Measurements from ENCODE around the gene ANKRD22.
A peak's percentile ranks its signal among the peaks of the same experiment; 100 is the strongest.

ANKRD22 gene

GRCh38 chr10:88835096-88835909, 16.3 kb downstream of the ANKRD22 start:
- DNase-seq (ENCODE audit: low read depth), result peak; percentile 76

GRCh38 chr10:88833723-88834122, 17.9 kb downstream of the ANKRD22 start:
- DNase-seq (ENCODE audit: low read depth), result no peak

GRCh38 chr10:88833156-88833555, 18.5 kb downstream of the ANKRD22 start:
- no peak for DNase-seq (ENCODE audit: low read depth)

GRCh38 chr10:88832376-88832775, 19.3 kb downstream of the ANKRD22 start:
- DNase-seq (ENCODE audit: low read depth), result no peak

GRCh38 chr10:88831709-88832108, 19.9 kb downstream of the ANKRD22 start:
- peak; percentile 29 for DNase-seq (ENCODE audit: low read depth)

DNA sequence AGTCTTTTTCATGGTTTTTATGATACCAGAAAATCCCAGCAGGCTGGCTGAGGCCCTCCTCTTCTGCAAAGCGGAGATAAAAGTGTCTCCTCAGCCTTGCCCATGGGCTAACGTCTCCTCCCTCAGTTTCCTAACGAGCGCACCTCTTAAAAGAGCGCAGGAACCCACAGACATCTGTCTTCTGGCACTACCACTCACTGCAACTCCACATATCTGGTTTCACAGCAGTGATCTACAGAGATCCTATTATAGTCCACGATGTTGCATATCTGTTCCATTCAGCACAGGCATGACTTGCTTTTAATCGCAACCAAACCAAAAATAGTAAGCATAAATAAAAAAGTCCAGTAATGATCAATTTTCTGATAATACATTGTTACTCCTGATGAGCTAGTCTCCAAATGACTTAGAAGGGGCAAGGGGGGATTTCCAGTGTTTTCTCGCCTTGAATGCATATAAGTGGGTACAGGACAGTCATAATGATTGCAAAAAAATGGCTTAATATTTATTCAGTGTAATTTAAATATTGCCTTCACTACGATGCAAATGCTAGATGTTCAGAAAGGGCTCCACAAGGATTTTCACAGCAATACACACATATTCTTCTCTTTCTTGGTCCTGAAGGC, 20.9 kb downstream of the ANKRD22 start:
- DNase-seq (ENCODE audit: low read depth), result no peak

GRCh38 chr10:88828310-88828709, 23.3 kb downstream of the ANKRD22 start:
- DNase-seq (ENCODE audit: low read depth), result no peak

- DNase-seq (ENCODE audit: low read depth), result no peak
Measured at GRCh38 chr10:88827671-88828070, 24.0 kb downstream of the ANKRD22 start.

GRCh38 chr10:88826388-88826787, 25.3 kb downstream of the ANKRD22 start:
- no peak for DNase-seq (ENCODE audit: low read depth)

- DNase-seq (ENCODE audit: low read depth), result no peak
Measured at GRCh38 chr10:88820748-88821401, 30.8 kb downstream of the ANKRD22 start.

- no peak for DNase-seq (ENCODE audit: low read depth)
Measured at GRCh38 chr10:88819290-88819689, 32.4 kb downstream of the ANKRD22 start.

- no peak for DNase-seq (ENCODE audit: low read depth)
Measured at GRCh38 chr10:88813200-88813599, 38.4 kb downstream of the ANKRD22 start.

- no peak for DNase-seq (ENCODE audit: low read depth)
Measured at GRCh38 chr10:88810196-88810961, 41.3 kb downstream of the ANKRD22 start.

DNA sequence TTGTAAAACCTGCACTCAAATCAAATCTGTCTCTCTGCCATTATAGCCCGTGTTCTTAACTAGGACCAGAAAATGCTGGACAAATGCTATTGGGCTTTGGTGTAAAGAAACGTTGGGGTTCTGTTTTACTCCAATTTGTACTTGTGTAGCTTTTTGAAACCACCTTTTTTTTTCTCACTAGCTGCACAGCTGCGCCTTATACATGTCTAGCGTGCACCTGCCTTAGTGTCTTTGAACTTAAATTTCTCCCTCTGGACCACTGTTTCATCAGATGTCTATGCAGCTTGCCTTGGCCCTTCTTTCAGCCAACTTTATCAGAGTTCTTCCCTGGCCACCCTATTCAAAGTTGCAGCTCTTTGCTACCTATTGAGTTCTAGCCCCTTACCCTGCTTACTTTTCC, 42.0 kb downstream of the ANKRD22 start:
- no peak for DNase-seq (ENCODE audit: low read depth)

GRCh38 chr10:88805924-88806323, 45.7 kb downstream of the ANKRD22 start:
- no peak for DNase-seq (ENCODE audit: low read depth)

DNA sequence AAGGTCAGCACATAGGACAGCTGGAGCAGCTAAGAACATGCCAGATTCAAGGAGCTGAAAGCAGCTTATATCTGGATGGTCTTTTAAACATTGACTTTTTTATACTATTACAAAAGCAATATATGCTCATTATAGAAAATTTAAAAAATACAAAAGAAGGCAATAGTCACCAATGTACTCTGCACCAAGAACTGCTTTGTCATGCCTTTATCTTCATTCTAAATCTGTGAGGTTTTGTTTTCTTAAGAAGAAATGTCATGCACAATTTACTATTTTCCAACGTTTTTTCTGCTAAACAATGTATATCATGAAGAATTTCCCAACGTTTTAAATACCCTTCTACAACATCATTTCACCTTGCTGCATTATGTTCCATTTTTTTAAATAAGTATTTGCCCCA, 46.3 kb downstream of the ANKRD22 start:
- DNase-seq (ENCODE audit: low read depth), result no peak

DNA sequence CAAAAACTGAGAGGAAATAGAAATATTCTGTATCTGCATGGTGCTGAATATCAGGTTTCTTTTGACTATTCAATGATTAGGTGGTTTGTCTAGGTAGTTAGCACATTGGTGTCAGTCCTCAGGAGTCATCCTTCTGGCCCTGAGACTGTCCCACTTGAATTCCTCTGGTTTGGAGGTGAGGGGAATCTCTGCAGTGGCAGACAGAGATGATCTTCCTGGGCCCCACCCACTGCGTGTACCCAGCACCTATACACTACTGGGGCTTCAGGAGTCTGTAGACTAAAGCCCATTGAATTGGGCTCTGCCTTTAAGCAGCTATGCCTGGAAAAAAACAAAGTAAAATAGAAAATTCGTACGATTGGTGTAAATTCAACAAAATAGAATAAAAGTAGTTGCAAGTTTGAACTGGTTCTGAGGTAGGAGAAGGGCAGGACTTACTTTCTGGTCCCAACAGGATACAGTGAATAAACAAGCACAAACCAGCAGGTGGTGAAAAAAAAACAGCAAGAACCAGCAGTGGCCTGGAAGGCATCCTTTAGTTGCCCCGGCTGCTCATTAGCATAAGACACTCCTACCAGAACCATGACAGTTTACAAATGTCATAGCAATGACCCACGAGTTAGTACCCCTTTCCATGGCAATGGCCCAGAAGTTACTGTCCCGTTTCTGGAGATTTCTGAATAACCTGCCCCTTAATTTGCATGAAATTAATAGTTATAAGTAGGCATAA, 47.4 kb downstream of the ANKRD22 start:
- DNase-seq (ENCODE audit: low read depth), result no peak

- no peak for DNase-seq (ENCODE audit: low read depth)
Measured at GRCh38 chr10:88803641-88804040, 48.0 kb downstream of the ANKRD22 start.

DNA sequence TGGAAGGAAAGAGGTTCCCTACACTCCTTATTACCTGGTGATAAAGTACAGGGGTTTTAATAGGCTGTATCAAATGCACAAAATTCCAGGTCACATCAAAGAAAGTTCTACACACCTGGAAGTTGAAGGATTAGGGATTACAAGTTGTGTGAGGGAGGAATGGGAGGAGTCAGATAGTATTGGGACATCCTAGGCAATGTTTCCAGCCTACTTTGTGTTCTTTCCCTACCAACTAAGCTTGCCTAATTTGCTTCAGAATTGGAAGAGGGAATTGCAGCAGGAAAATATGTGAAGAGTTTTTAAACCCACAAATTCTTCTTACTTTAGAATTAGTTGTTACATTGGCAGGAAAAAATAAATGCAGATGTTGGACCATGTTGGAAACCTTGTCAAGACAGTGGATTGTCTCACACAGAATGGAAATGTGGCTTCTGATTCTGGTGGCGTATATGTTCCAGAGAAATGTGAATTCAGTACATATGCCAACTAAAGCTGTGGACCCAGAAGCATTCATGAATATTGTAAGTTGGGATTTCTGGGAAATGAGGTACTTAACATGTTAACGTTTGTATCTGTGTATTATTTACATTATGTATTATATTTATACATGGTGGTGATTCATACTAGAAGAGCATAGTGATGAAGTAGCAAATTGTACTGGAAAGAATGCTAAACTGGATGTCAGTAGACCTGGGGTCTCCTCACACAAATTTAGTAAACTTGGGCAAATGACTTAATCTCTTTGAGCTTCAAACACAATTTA, 48.9 kb downstream of the ANKRD22 start, which contains the start of gene LIPM:
LIPM (plus strand) TSS at position 208 of the 763 bp plus-strand sequence; CDS start at position 375, 167 bp downstream.
- DNase-seq (ENCODE audit: low read depth), result no peak
